ENCODE measurements around the gene FAM193A.
"Not testable (repeated sequence)": the region's sequence is repeated elsewhere in the genome, so short reads cannot be mapped to it uniquely, and the experiment has no call there.

FAM193A gene

DNA sequence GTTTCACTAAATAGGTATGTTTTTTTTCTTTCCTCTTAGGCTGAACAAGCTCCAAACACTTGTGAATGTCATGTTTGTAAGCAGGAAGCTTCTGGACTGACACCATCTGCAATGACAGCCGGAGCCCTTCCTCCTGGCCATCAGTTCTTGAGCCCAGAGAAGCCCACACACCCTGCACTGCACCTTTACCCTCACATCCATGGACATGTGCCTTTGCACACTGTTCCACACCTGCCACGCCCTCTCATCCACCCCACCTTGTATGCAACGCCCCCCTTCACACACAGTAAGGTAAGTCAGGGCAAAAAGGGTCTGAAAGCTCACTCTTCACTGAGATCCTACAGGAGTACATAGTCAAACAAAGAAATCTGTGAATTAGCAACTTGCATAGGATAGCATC lies 135.6 kb downstream of the FAM193A start:
- H3K4me3 ChIP-seq (ENCODE audit: low read depth, low read length), result no peak overlapping the region
- H3K27ac ChIP-seq (ENCODE audit: low read depth, low read length), result no peak overlapping the region
- H3K36me3 ChIP-seq (ENCODE audit: insufficient read depth, low read length), result peaks cover 34% of the 10 kb centered on the region

DNA sequence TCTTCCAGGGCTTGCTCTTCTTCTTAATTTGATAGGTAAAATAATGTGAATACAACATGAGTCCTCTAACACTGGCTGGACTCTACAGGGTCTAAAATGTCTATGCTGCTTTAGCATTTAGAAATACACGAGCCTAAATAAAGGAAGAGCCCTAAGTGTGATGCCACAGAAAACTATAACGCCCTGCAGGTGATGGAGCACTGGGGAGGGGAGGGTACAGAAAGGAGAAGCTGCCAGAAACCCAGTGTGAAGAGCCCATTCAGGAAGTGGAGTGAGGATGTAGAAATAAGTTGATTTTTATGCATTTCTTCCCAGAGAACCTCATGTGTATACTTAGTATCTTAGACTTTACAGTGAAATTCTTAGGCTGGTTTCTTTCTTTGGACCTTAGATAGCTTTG lies 136.3 kb downstream of the FAM193A start:
- no peak overlapping the region for H3K27ac ChIP-seq (ENCODE audit: low read depth, low read length)
- H3K79me2 ChIP-seq (ENCODE audit: control insufficient read depth, insufficient read depth, low read length, unreplicated experiment), result peaks cover 18% of the 10 kb centered on the region
- H2AFZ ChIP-seq (ENCODE audit: low read length, unreplicated experiment), result no peak overlapping the region
- H3K4me3 ChIP-seq (ENCODE audit: low read depth, low read length), result no peak overlapping the region
- H3K27me3 ChIP-seq (ENCODE audit: insufficient read depth, low read length), result no peaks in the 10 kb centered on the region
- peaks cover 34% of the 10 kb centered on the region for H3K36me3 ChIP-seq (ENCODE audit: insufficient read depth, low read length)
- peaks cover 4% of the 10 kb centered on the region for H3K4me1 ChIP-seq (ENCODE audit: control insufficient read depth, insufficient read depth, low read length, unreplicated experiment)

More for the DNA sequence above, 135.6 kb downstream of the FAM193A start:
- Histone ChIP-seq H2AFZ (ENCODE audit: low read length, unreplicated experiment) (no peak overlapping the region), H3K27me3 (ENCODE audit: insufficient read depth, low read length) (no peaks in the 10 kb centered on the region), H3K4me1 (ENCODE audit: control insufficient read depth, insufficient read depth, low read length, unreplicated experiment) (peaks cover 8% of the 10 kb centered on the region), H3K79me2 (ENCODE audit: control insufficient read depth, insufficient read depth, low read length, unreplicated experiment) (peaks cover 21% of the 10 kb centered on the region)

DNA sequence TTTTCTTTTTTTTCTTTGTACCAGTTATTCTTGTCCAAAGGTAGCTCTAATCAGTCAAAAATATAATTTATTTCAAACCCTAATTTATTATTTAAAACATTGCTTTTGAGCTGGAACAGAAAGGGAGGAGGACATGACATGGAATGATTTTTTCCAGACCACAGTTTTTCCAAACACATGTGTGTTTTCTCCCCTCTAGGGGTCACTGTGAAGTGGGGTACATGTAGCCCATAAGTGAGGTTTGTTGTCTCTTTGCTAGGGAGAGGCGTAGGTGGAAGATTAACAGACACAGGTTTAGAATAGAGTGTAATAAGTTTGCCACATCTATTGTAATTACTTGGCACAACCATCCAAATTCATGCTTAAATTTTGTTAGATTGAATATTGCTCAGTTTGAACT lies 136.7 kb downstream of the FAM193A start:
- peaks cover 14% of the 10 kb centered on the region for H3K79me2 ChIP-seq (ENCODE audit: control insufficient read depth, insufficient read depth, low read length, unreplicated experiment)
- H3K4me1 ChIP-seq (ENCODE audit: control insufficient read depth, insufficient read depth, low read length, unreplicated experiment), result peaks cover 4% of the 10 kb centered on the region
- H3K4me3 ChIP-seq (ENCODE audit: low read depth, low read length), result no peak overlapping the region
- no peak overlapping the region for H2AFZ ChIP-seq (ENCODE audit: low read length, unreplicated experiment)
- H3K27me3 ChIP-seq (ENCODE audit: insufficient read depth, low read length), result no peaks in the 10 kb centered on the region
- peaks cover 34% of the 10 kb centered on the region for H3K36me3 ChIP-seq (ENCODE audit: insufficient read depth, low read length)
- H3K27ac ChIP-seq (ENCODE audit: low read depth, low read length), result no peak overlapping the region

DNA sequence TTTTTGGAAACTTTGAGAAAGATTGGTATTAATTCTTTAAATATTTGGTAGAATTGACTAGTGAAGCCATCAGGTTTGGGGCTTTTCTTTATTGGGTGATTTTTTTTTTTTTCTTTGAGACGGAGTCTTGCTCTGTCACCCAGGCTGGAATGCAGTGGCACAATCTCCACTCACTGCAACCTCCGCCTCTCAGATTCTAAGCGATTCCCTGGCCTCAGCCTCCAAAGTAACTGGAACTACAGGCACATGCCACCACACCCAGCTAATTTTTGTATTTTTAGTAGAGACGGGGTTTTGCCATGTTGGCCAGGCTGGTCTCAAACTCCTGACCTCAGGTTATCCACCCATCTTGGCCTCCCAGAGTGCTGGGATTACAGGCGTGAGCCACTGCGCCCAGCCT lies 143.3 kb downstream of the FAM193A start:
- H3K27ac ChIP-seq (ENCODE audit: low read depth, low read length); H3K27me3 ChIP-seq (ENCODE audit: insufficient read depth, low read length); H3K4me1 ChIP-seq (ENCODE audit: control insufficient read depth, insufficient read depth, low read length, unreplicated experiment); H3K4me3 ChIP-seq (ENCODE audit: low read depth, low read length); H2AFZ ChIP-seq (ENCODE audit: low read length, unreplicated experiment): not testable (repeated sequence)
- Histone ChIP-seq H3K79me2 (ENCODE audit: control insufficient read depth, insufficient read depth, low read length, unreplicated experiment) (peaks cover 20% of the 10 kb centered on the region), H3K36me3 (ENCODE audit: insufficient read depth, low read length) (peaks cover 12% of the 10 kb centered on the region; the same call in 1 of the 2 replicates)

DNA sequence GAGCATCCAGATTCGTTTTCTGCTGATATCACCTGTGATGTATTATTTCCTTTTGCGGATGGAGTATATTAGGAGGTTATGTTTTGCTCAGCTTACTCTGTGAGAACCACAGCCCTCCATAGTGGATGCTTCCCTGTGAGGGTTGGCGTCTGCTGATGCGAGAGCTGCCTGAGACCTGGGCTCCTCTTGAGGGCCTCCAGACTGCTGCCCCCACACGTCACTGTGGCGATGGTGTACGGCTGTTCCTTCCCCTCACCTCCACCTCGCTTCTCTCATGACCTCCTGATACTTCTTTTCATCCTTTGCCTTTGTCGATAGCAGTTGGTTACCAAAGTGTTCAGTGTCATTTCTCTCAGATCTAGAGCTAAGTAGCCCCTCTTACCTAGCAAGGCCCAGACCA lies 148.0 kb downstream of the FAM193A start:
- H3K4me3 ChIP-seq (ENCODE audit: low read depth, low read length), result no peak overlapping the region
- peaks cover 7% of the 10 kb centered on the region for H3K4me1 ChIP-seq (ENCODE audit: control insufficient read depth, insufficient read depth, low read length, unreplicated experiment)
- no peak overlapping the region for H2AFZ ChIP-seq (ENCODE audit: low read length, unreplicated experiment)
- peaks cover 23% of the 10 kb centered on the region; the same call in 1 of the 2 replicates for H3K36me3 ChIP-seq (ENCODE audit: insufficient read depth, low read length)
- no peak overlapping the region for H3K27ac ChIP-seq (ENCODE audit: low read depth, low read length)
- no peaks in the 10 kb centered on the region for H3K27me3 ChIP-seq (ENCODE audit: insufficient read depth, low read length)
- peaks cover 10% of the 10 kb centered on the region for H3K79me2 ChIP-seq (ENCODE audit: control insufficient read depth, insufficient read depth, low read length, unreplicated experiment)

DNA sequence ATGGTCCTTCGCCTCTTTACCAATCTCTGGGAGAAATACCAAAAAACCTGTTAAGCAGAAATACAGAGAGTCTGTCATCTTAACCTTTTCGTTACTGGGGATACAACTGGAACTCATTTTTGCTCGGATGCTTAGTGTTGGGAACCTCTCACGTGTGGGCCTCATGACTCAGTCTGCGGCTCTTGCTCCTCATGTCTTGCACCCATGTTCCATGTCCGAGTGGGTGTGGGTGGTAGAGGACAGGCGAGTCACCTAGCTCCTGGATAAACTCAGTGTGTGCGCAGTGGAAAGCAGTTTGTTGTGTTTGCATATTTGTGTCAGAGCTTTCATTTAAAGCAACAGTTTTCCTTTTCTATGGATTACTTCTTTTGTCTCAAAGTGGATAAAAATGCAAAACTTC lies 149.1 kb downstream of the FAM193A start:
- peaks cover 5% of the 10 kb centered on the region for H3K79me2 ChIP-seq (ENCODE audit: control insufficient read depth, insufficient read depth, low read length, unreplicated experiment)
- peaks cover 31% of the 10 kb centered on the region; the same call in 1 of the 2 replicates for H3K36me3 ChIP-seq (ENCODE audit: insufficient read depth, low read length)
- no peaks in the 10 kb centered on the region for H3K27me3 ChIP-seq (ENCODE audit: insufficient read depth, low read length)
- H3K27ac ChIP-seq (ENCODE audit: low read depth, low read length), result no peak overlapping the region
- H3K4me1 ChIP-seq (ENCODE audit: control insufficient read depth, insufficient read depth, low read length, unreplicated experiment), result peaks cover 7% of the 10 kb centered on the region
- H3K4me3 ChIP-seq (ENCODE audit: low read depth, low read length), result no peak overlapping the region
- H2AFZ ChIP-seq (ENCODE audit: low read length, unreplicated experiment), result no peak overlapping the region

DNA sequence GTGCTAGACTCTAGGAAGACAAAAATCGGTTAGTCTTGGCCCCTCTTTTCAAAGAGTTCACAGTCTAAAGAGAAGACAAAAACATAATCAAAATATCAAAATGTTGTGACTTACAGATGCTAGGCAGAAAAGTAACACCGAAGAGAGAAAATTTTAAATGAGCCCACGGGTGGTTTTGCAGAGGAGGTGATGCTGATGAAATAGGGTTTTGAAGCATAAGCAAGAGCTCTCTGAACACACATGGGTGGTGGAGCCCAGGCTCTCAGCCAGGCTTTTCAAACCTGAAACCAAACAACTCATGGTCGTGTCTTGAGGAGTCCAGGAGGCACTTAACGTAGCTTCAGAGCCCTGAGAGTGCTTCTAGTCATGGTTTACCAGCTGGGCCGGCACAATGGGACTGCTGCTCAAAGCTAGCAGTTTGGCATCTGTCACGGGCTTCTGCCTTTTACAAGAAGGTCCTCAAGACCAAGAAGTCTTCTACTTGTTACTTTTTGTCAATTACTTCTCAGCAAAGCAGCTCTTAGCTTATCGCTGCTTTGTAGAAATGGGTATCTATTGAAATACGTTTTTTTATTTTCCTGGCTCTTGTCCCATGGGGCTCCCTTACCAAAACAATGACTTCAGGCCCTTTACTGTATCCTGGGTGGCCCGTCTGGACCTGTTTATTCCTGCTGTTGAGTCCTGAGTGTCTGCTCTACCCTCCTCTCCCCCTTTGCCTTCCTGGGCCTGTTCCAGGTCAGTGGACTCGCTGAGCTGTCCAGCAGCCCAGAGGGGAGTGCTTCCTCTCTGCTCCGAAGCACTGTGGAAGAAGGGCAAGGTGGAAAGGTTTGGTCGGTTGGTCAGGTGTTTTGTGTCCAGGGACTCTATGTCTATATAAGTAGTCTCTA lies 150.2 kb downstream of the FAM193A start:
- H3K4me3 ChIP-seq (ENCODE audit: low read depth, low read length), result no peak overlapping the region
- H3K27me3 ChIP-seq (ENCODE audit: insufficient read depth, low read length), result no peaks in the 10 kb centered on the region
- H3K79me2 ChIP-seq (ENCODE audit: control insufficient read depth, insufficient read depth, low read length, unreplicated experiment), result no peaks in the 10 kb centered on the region
- H3K36me3 ChIP-seq (ENCODE audit: insufficient read depth, low read length), result peaks cover 38% of the 10 kb centered on the region; the same call in 1 of the 2 replicates
- no peak overlapping the region for H2AFZ ChIP-seq (ENCODE audit: low read length, unreplicated experiment)
- H3K27ac ChIP-seq (ENCODE audit: low read depth, low read length), result no peak overlapping the region
- peaks cover 7% of the 10 kb centered on the region for H3K4me1 ChIP-seq (ENCODE audit: control insufficient read depth, insufficient read depth, low read length, unreplicated experiment)

DNA sequence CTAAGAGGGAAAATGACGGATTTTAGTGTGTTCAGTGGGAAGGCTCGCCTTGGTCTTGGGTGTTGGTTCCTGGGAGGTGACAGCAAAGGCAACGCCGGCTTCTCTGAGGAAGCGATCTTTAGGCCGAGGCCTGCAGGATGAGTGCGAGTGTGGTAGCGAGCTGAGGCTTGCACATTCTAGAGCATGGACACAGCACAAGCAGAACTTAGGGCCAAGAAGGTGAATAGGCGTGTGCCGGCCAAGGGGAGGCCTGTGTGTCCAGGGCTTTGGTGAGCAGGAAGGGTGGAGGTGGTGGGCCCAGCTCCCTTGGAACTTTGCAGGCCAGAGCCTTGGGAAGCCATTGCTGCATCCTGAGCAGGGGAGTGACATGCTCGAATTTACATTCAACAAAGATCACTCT lies 151.8 kb downstream of the FAM193A start:
- Histone ChIP-seq H3K79me2 (ENCODE audit: control insufficient read depth, insufficient read depth, low read length, unreplicated experiment) (no peaks in the 10 kb centered on the region), H3K27me3 (ENCODE audit: insufficient read depth, low read length) (no peaks in the 10 kb centered on the region), H3K4me1 (ENCODE audit: control insufficient read depth, insufficient read depth, low read length, unreplicated experiment) (peaks cover 7% of the 10 kb centered on the region), H2AFZ (ENCODE audit: low read length, unreplicated experiment) (no peak overlapping the region), H3K36me3 (ENCODE audit: insufficient read depth, low read length) (peaks cover 38% of the 10 kb centered on the region; the same call in 1 of the 2 replicates), H3K4me3 (ENCODE audit: low read depth, low read length) (no peak overlapping the region), H3K27ac (ENCODE audit: low read depth, low read length) (no peak overlapping the region)

DNA sequence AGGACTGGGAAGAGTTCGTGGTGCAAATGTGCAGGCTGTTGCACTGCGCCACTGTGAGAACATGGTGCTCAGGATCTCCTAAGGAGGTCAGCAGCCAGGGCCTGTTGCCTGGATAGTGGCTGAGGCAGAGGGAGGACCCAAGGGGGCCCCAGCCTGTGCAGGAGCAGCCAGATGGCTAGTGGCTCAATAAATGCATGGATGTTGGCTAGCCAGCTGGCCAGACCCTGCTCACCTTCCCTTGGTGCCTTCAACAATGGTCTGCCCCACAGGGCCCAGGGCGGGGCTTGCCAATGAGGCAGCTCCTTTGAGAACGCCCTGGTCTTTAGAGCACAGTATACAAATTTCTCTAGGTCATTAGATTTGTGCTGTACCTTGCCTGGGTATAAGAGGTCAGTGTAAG lies 152.2 kb downstream of the FAM193A start:
- H3K4me1 ChIP-seq (ENCODE audit: control insufficient read depth, insufficient read depth, low read length, unreplicated experiment), result peaks cover 7% of the 10 kb centered on the region

DNA sequence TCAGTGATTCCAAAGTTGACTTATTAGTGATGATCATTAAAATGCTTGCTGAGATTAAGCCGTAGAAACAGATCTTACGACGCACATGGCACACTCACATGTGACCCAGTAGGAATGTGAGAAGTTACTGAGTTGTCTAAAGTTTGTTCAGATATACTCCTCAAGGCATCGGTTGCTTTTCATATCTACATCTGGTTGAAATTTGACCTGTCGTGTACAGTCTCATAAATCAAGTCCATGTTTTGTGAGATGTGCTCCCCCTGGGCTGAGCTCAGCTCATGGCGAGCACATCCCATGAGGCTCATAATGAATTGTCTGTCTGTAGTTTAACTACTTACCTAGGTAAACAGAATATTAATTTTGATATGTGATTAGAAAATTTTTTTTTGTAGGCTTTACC lies 152.7 kb downstream of the FAM193A start:
- Histone ChIP-seq H3K27me3 (ENCODE audit: insufficient read depth, low read length) (no peaks in the 10 kb centered on the region), H3K4me1 (ENCODE audit: control insufficient read depth, insufficient read depth, low read length, unreplicated experiment) (peaks cover 7% of the 10 kb centered on the region), H3K4me3 (ENCODE audit: low read depth, low read length) (no peak overlapping the region), H2AFZ (ENCODE audit: low read length, unreplicated experiment) (no peak overlapping the region), H3K36me3 (ENCODE audit: insufficient read depth, low read length) (peaks cover 33% of the 10 kb centered on the region; the same call in 1 of the 2 replicates), H3K27ac (ENCODE audit: low read depth, low read length) (no peak overlapping the region), H3K79me2 (ENCODE audit: control insufficient read depth, insufficient read depth, low read length, unreplicated experiment) (no peaks in the 10 kb centered on the region)

More for the DNA sequence above, 152.2 kb downstream of the FAM193A start:
- no peak overlapping the region for H2AFZ ChIP-seq (ENCODE audit: low read length, unreplicated experiment)
- H3K27ac ChIP-seq (ENCODE audit: low read depth, low read length), result no peak overlapping the region
- H3K36me3 ChIP-seq (ENCODE audit: insufficient read depth, low read length), result peaks cover 37% of the 10 kb centered on the region; the same call in 1 of the 2 replicates
- no peak overlapping the region for H3K4me3 ChIP-seq (ENCODE audit: low read depth, low read length)
- H3K27me3 ChIP-seq (ENCODE audit: insufficient read depth, low read length), result no peaks in the 10 kb centered on the region
- no peaks in the 10 kb centered on the region for H3K79me2 ChIP-seq (ENCODE audit: control insufficient read depth, insufficient read depth, low read length, unreplicated experiment)

All from ACC112 (cell line).